Measurements from ENCODE around the gene RFC1.
"Not testable (repeated sequence)": the region's sequence is repeated elsewhere in the genome, so short reads cannot be mapped to it uniquely, and the experiment has no call there.

DNA sequence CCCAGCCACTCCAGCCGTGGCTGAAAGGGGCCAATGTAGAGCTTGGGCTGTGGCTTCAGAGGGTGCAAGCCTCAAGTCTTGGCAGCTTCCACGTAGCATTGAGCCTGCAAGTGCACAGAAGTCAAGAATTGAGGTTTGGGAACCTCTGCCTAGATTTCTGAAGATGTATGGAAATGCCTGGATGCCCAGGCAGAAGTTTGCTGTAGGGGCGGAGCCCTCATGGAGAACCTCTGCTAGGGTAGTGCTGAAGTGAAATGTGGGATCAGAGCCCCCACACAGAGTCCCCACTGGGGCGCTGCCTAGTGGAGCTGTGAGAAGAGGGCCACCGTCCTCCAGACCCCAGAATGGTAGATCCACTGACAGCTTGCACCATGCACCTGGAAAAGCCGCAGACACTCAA lies 5.0 kb upstream of the RFC1 start:
- TF ChIP-seq, protein P1, sequence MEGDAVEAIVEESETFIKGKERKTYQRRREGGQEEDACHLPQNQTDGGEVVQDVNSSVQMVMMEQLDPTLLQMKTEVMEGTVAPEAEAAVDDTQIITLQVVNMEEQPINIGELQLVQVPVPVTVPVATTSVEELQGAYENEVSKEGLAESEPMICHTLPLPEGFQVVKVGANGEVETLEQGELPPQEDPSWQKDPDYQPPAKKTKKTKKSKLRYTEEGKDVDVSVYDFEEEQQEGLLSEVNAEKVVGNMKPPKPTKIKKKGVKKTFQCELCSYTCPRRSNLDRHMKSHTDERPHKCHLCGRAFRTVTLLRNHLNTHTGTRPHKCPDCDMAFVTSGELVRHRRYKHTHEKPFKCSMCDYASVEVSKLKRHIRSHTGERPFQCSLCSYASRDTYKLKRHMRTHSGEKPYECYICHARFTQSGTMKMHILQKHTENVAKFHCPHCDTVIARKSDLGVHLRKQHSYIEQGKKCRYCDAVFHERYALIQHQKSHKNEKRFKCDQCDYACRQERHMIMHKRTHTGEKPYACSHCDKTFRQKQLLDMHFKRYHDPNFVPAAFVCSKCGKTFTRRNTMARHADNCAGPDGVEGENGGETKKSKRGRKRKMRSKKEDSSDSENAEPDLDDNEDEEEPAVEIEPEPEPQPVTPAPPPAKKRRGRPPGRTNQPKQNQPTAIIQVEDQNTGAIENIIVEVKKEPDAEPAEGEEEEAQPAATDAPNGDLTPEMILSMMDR (conservative IDR thresholded peaks at IDR 0.05 in 1 of 2, IDR thresholded peaks at IDR 0.05 in 1 of 2; ENCODE audit: low read depth in 1 of 2, low read length in 2 of 2) = not testable (repeated sequence)
- TF ChIP-seq EZH2 (IDR thresholded peaks at IDR 0.05; ENCODE audit: low read length, missing control alignments) = not testable (repeated sequence)

Data from fibroblast of lung (primary cell).